ENCODE measurements around the gene FAM221A. TPM values are rescaled to one million over a fixed set of nuclear protein-coding genes. Genes with fewer than 3 reads are reported as not detected.

The FAM221A gene
- total RNA-seq, 2 donors from 2014 or later, result 7.0 to 30.8 TPM

- no peak overlapping the region for H3K4me3 ChIP-seq
- H3K9me3 ChIP-seq, result no peaks in the 10 kb centered on the region
- no peaks in the 10 kb centered on the region for H3K4me1 ChIP-seq (replicated peaks)
- intact Hi-C loops (cut with DNase I), result no loop called here
- no peaks in the 10 kb centered on the region for H3K27me3 ChIP-seq (replicated peaks; ENCODE audit: insufficient read depth)
- TF ChIP-seq POLR2A (IDR thresholded peaks at IDR 0.05), result no peak
- no peak for TF ChIP-seq CTCF (IDR thresholded peaks at IDR 0.05)
- TF ChIP-seq POLR2AphosphoS5 (IDR thresholded peaks at IDR 0.05), result no peak
- no peak overlapping the region for H3K27ac ChIP-seq
- DNase-seq (ENCODE audit: low spot score), result no peak
- H3K36me3 ChIP-seq, result no peaks in the 10 kb centered on the region
- 25% methylated on average over 2 of the region's 2 CpGs for WGBS
These were observed 18.8 kb downstream of the FAM221A start for GRCh38 chr7:23698822-23699221.

- Histone ChIP-seq H3K27ac (no peak overlapping the region), H3K4me1 (replicated peaks) (no peaks in the 10 kb centered on the region), H3K36me3 (no peaks in the 10 kb centered on the region), H3K9me3 (no peaks in the 10 kb centered on the region), H3K4me3 (no peak overlapping the region), H3K27me3 (replicated peaks; ENCODE audit: insufficient read depth) (no peaks in the 10 kb centered on the region)
- TF ChIP-seq CTCF (IDR thresholded peaks at IDR 0.05) (no peak), POLR2AphosphoS5 (IDR thresholded peaks at IDR 0.05) (no peak), POLR2A (IDR thresholded peaks at IDR 0.05) (no peak)
- 71% methylated on average over 4 of the region's 4 CpGs for WGBS
- DNase-seq (ENCODE audit: low spot score), result no peak
- intact Hi-C loops (cut with DNase I), result no loop called here
These were observed 20.0 kb downstream of the FAM221A start for GRCh38 chr7:23700046-23700445.

GRCh38 chr7:23709081-23709750 lies 29.2 kb downstream of the FAM221A start:
- DNase-seq (ENCODE audit: low spot score), result no peak
- H3K27ac ChIP-seq, result no peak overlapping the region
- H3K36me3 ChIP-seq, result no peaks in the 10 kb centered on the region
- intact Hi-C loops (cut with DNase I), result no loop called here
- no peaks in the 10 kb centered on the region for H3K27me3 ChIP-seq (replicated peaks; ENCODE audit: insufficient read depth)
- H3K4me1 ChIP-seq (replicated peaks), result no peaks in the 10 kb centered on the region
- H3K9me3 ChIP-seq, result no peaks in the 10 kb centered on the region
- 76% methylated on average over 7 of the region's 7 CpGs for WGBS
- H3K4me3 ChIP-seq, result no peak overlapping the region
- TF ChIP-seq CTCF (IDR thresholded peaks at IDR 0.05), result no peak
- no peak for TF ChIP-seq POLR2A (IDR thresholded peaks at IDR 0.05)
- no peak for TF ChIP-seq POLR2AphosphoS5 (IDR thresholded peaks at IDR 0.05)

GRCh38 chr7:23710000-23710399 lies 30.0 kb downstream of the FAM221A start, which contains the start of gene STK31:
STK31 (plus strand) TSS chr7:23710219; CDS start chr7:23710286, 67 bp downstream.
- H3K36me3 ChIP-seq, result no peaks in the 10 kb centered on the region
- no peak within 1 kb of the TSS for H3K27ac ChIP-seq
- no peaks in the 10 kb centered on the region for H3K4me1 ChIP-seq (replicated peaks)
- no peaks in the 10 kb centered on the region for H3K9me3 ChIP-seq
- intact Hi-C loops (cut with DNase I), result loop anchor here (5.0 kb wide), 1 partner anchor 163 kb away; no protein-coding TSS in a partner anchor
- no peak for DNase-seq (ENCODE audit: low spot score)
- 92% methylated on average over 33 of the region's 33 CpGs for WGBS
- H3K4me3 ChIP-seq, result no peak within 1 kb of the TSS
- H3K27me3 ChIP-seq (replicated peaks; ENCODE audit: insufficient read depth), result no peaks in the 10 kb centered on the region
- TF ChIP-seq POLR2A (IDR thresholded peaks at IDR 0.05) (no peak), POLR2AphosphoS5 (IDR thresholded peaks at IDR 0.05) (no peak), CTCF (IDR thresholded peaks at IDR 0.05) (no peak)
